Neural crest cell (in vitro differentiated cells): Measurements from ENCODE around the gene LETM1. TPM values are rescaled to one million over a fixed set of nuclear protein-coding genes. Genes with fewer than 3 reads are reported as not detected.

Source experiments
- DNase-seq: peaks from one replicate; pipeline ENCODE4 v3.0.0; 2021; ENCODE audit warnings: low read depth, mixed read lengths, low spot score
- H3K27ac Mint-ChIP-seq: one replicate; pipeline ENCODE4 v1.8.0; 2021; ENCODE audit warnings: mild to moderate bottlenecking, mixed read lengths; ENCODE audit not compliant: unreplicated experiment
- H3K27me3 Mint-ChIP-seq: 2 replicates; pipeline ENCODE4 v1.8.0; 2021; ENCODE audit warnings: low read depth, mild to moderate bottlenecking, mixed read lengths
- H3K36me3 Mint-ChIP-seq: 2 replicates; pipeline ENCODE4 v1.8.0; 2021; ENCODE audit warnings: low read depth, mild to moderate bottlenecking, mixed read lengths
- H3K4me1 Mint-ChIP-seq: 2 replicates; pipeline ENCODE4 v1.8.0; 2021; ENCODE audit warnings: mixed read lengths
- H3K4me3 Mint-ChIP-seq: one replicate; pipeline ENCODE4 v1.8.0; 2021; ENCODE audit warnings: mild to moderate bottlenecking, mixed read lengths
- H3K9me3 Mint-ChIP-seq: 2 replicates; pipeline ENCODE4 v1.8.0; 2021; ENCODE audit warnings: mixed read lengths
- CTCF ChIP-seq: fragments of 200-600 bp; sonication (generic); conservative IDR thresholded peaks from 2 replicates; pipeline ENCODE4 v1.5.0; 2021; ENCODE audit warnings: antibody characterized with exemption, mild to moderate bottlenecking
- total RNA-seq: library from RNA; stranded (reverse); gene quantifications from 2 replicates; pipeline ENCODE4 v1.2.1, GENCODE V29; 2021

Gene LETM1
- total RNA-seq, 1 donor from 2014 or later = 60.6 TPM

- no peak overlapping the region for H3K4me3 Mint-ChIP-seq
- peaks cover 4% of the 10 kb centered on the region for H3K36me3 Mint-ChIP-seq
- no peak for TF ChIP-seq CTCF
- DNase-seq = no peak
- peak overlapping the region; percentile 69 for H3K27ac Mint-ChIP-seq
- no peaks in the 10 kb centered on the region for H3K9me3 Mint-ChIP-seq
- H3K27me3 Mint-ChIP-seq = no peaks in the 10 kb centered on the region
- H3K4me1 Mint-ChIP-seq = no peaks in the 10 kb centered on the region
Observed at GRCh38 chr4:1819284-1819683, 36.7 kb downstream of the LETM1 start.

DNA sequence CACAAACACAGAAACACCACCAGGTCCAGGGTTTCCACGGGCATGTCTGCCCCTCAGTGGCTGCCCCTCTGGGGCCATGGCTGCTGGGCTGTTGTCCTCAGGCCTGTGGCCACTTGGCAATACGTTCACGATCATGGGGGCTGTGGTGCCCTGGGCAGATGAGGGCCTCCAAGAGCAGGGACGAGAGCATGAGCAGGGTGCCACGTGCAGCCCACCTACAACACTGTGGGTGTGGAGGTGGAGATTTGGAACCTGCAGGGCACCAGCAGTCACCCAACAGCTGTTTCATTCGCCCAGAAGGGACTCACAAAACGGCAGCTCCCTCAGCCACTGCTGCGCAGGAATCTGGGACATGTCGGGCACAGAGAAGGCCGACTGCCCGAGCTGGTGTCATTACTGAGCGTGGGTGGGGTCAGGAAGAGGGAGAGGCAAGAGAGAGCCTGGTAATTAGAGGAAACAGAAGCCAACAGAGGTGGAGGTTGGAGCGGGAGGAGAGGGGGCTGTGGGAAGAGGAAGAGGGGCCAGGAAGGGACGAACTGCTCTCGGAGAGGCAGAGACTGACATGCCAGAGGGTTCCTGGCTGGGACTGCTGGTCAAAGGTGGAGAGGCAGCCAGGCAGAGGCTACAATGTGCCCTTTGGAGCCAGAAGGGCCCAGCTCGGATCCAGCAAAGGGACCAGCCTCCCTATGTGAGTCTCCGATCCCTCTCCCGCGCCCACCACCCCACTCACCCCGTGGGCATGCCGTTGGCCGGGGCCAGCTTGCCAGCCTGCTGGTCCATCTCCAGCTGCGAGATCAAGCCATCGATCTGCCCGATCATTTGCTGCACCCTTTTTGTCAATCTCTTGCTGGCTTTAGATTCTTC is 39.7 kb downstream of the LETM1 start:
- no peaks in the 10 kb centered on the region for H3K4me1 Mint-ChIP-seq
- DNase-seq = no peak
- H3K27me3 Mint-ChIP-seq = no peaks in the 10 kb centered on the region
- H3K4me3 Mint-ChIP-seq = no peak overlapping the region
- no peak for TF ChIP-seq CTCF
- no peaks in the 10 kb centered on the region for H3K9me3 Mint-ChIP-seq
- peaks cover 2% of the 10 kb centered on the region for H3K36me3 Mint-ChIP-seq
- no peak overlapping the region for H3K27ac Mint-ChIP-seq

GRCh38 chr4:1815096-1815996 is 40.6 kb downstream of the LETM1 start:
- Mint-ChIP-seq H3K27ac (no peak overlapping the region), H3K27me3 (no peaks in the 10 kb centered on the region), H3K9me3 (no peaks in the 10 kb centered on the region), H3K4me3 (no peak overlapping the region), H3K4me1 (no peaks in the 10 kb centered on the region), H3K36me3 (peaks cover 2% of the 10 kb centered on the region)
- no peak for TF ChIP-seq CTCF
- no peak for DNase-seq

- Mint-ChIP-seq H3K27me3 (no peaks in the 10 kb centered on the region), H3K27ac (no peak overlapping the region), H3K4me3 (no peak overlapping the region), H3K36me3 (peaks cover 2% of the 10 kb centered on the region), H3K4me1 (no peaks in the 10 kb centered on the region), H3K9me3 (no peaks in the 10 kb centered on the region)
- TF ChIP-seq CTCF = no peak
- DNase-seq = no peak
Observed at GRCh38 chr4:1814453-1814852, 41.5 kb downstream of the LETM1 start.

- no peak for DNase-seq
- no peak for TF ChIP-seq CTCF
- H3K36me3 Mint-ChIP-seq = no peaks in the 10 kb centered on the region
- no peak overlapping the region for H3K27ac Mint-ChIP-seq
- no peaks in the 10 kb centered on the region for H3K27me3 Mint-ChIP-seq
- H3K9me3 Mint-ChIP-seq = no peaks in the 10 kb centered on the region
- no peaks in the 10 kb centered on the region for H3K4me1 Mint-ChIP-seq
- H3K4me3 Mint-ChIP-seq = no peak overlapping the region
Observed at GRCh38 chr4:1813915-1814314, 42.0 kb downstream of the LETM1 start.
